ENCODE measurements around the gene AGAP5. TPM values are rescaled to one million over a fixed set of nuclear protein-coding genes. Genes with fewer than 3 reads are reported as not detected.

AGAP5 gene
- total and polyA plus RNA-seq, 9 of the 15 experiments (the other 6 are each of a cell fraction or from before 2014, with no cell fraction given) = 0.32 to 7.5 (median 5.3) TPM

GRCh38 chr10:73743905-73744663 is 46.2 kb upstream of the AGAP5 start, which contains the start of gene SEC24C (continued):
- no peak for TF ChIP-seq ZNF696 (CRISPR knock-in tag; conservative IDR thresholded peaks at IDR 0.05)
- TF ChIP-seq PHF21A (IDR thresholded peaks at IDR 0.05; ENCODE audit: borderline replicate concordance, low read depth) = no peak
- peak; percentile 98 for TF ChIP-seq TAF1 (IDR thresholded peaks at IDR 0.05; ENCODE audit: control insufficient read depth, extremely low read depth, insufficient read depth, low read length, severe bottlenecking)
- peak; percentile 88 for TF ChIP-seq ARID4B (CRISPR knock-in tag; IDR thresholded peaks at IDR 0.05)
- no peak; the same call in none of the 2 replicates for TF ChIP-seq ARID1B (IDR thresholded peaks at IDR 0.05)
- TF ChIP-seq YY1 (IDR thresholded peaks at IDR 0.05; ENCODE audit: borderline replicate concordance in 1 of 3, control insufficient read depth in 1 of 3, extremely low read depth in 1 of 3, insufficient read depth in 3 of 3, insufficient read length in 1 of 3, insufficient replicate concordance in 2 of 3, low read depth in 1 of 3, low read length in 2 of 3) = peak; percentile 94 to 98 (median 96)
- TF ChIP-seq ZNF592 (IDR thresholded peaks at IDR 0.05) = 0 out of 2 replicates have a peak, but pooled peaks have one; percentile 65
- TF ChIP-seq ZBTB33 (CRISPR knock-in tag; IDR thresholded peaks at IDR 0.05) = no peak; the same call in 1 of the 2 replicates
- TF ChIP-seq ZNF174 (CRISPR knock-in tag; IDR thresholded peaks at IDR 0.05) = no peak
- TF ChIP-seq ZNF79 (CRISPR knock-in tag; IDR thresholded peaks at IDR 0.05; ENCODE audit: low read depth) = peak; percentile 83
- no peak for TF ChIP-seq MBD1 (CRISPR knock-in tag; IDR thresholded peaks at IDR 0.05)
- TF ChIP-seq MXI1 (IDR thresholded peaks at IDR 0.05; ENCODE audit: low read depth, low read length) = peak; percentile 66
- TF ChIP-seq HNRNPL (IDR thresholded peaks at IDR 0.05; ENCODE audit: low read depth, low read length) = no peak
